HUES6 (cell line): Measurements from ENCODE around the gene TUBA4B.

Experiments used
- H3K27ac ChIP-seq: 2 replicates; pipeline ENCODE4 v1.7.0; 2013; ENCODE audit warnings: low read depth, mild to moderate bottlenecking, low read length, inconsistent platforms
- H3K27me3 ChIP-seq: 2 replicates; pipeline ENCODE4 v1.6.1; 2013; ENCODE audit warnings: low read length; ENCODE audit not compliant: control insufficient read depth, insufficient read depth
- H3K36me3 ChIP-seq: 2 replicates; pipeline ENCODE4 v1.6.1; 2013; ENCODE audit warnings: low read length; ENCODE audit not compliant: control insufficient read depth, insufficient read depth
- H3K4me1 ChIP-seq: 2 replicates; pipeline ENCODE4 v1.6.1; 2013; ENCODE audit warnings: low read length; ENCODE audit not compliant: control insufficient read depth, insufficient read depth
- H3K4me3 ChIP-seq: 2 replicates; pipeline ENCODE4 v1.5.1; 2013; ENCODE audit warnings: low read depth, low read length
- H3K9ac ChIP-seq: one replicate; pipeline ENCODE4 v1.6.1; 2013; ENCODE audit warnings: mild to moderate bottlenecking, low read length
- H3K9me3 ChIP-seq: 2 replicates; pipeline ENCODE4 v1.6.1; 2013; ENCODE audit warnings: low read depth, low read length; ENCODE audit not compliant: control insufficient read depth, insufficient read depth

Gene TUBA4B

GRCh38 chr2:219287580-219288265 lies 34.7 kb downstream of the TUBA4B start:
- Histone ChIP-seq H3K27ac (no peak overlapping the region), H3K9me3 (no peaks in the 10 kb centered on the region), H3K4me3 (no peak overlapping the region), H3K27me3 (no peaks in the 10 kb centered on the region), H3K4me1 (peaks cover 11% of the 10 kb centered on the region), H3K9ac (no peak overlapping the region), H3K36me3 (peaks cover 15% of the 10 kb centered on the region)

- Histone ChIP-seq H3K27me3 (peaks cover 6% of the 10 kb centered on the region; the same call in 1 of the 2 replicates), H3K27ac (no peak overlapping the region), H3K36me3 (peaks cover 8% of the 10 kb centered on the region), H3K9ac (no peak overlapping the region), H3K9me3 (no peaks in the 10 kb centered on the region), H3K4me3 (no peak overlapping the region), H3K4me1 (peaks cover 15% of the 10 kb centered on the region)
Measured at GRCh38 chr2:219289195-219289536, 36.1 kb downstream of the TUBA4B start.

- Histone ChIP-seq H3K27me3 (peaks cover 7% of the 10 kb centered on the region; the same call in 1 of the 2 replicates), H3K9me3 (no peaks in the 10 kb centered on the region), H3K4me1 (peaks cover 16% of the 10 kb centered on the region), H3K4me3 (no peak overlapping the region), H3K36me3 (peaks cover 3% of the 10 kb centered on the region; the same call in 1 of the 2 replicates), H3K9ac (no peak overlapping the region), H3K27ac (no peak overlapping the region)
Measured at GRCh38 chr2:219289537-219290361, 36.7 kb downstream of the TUBA4B start.

DNA sequence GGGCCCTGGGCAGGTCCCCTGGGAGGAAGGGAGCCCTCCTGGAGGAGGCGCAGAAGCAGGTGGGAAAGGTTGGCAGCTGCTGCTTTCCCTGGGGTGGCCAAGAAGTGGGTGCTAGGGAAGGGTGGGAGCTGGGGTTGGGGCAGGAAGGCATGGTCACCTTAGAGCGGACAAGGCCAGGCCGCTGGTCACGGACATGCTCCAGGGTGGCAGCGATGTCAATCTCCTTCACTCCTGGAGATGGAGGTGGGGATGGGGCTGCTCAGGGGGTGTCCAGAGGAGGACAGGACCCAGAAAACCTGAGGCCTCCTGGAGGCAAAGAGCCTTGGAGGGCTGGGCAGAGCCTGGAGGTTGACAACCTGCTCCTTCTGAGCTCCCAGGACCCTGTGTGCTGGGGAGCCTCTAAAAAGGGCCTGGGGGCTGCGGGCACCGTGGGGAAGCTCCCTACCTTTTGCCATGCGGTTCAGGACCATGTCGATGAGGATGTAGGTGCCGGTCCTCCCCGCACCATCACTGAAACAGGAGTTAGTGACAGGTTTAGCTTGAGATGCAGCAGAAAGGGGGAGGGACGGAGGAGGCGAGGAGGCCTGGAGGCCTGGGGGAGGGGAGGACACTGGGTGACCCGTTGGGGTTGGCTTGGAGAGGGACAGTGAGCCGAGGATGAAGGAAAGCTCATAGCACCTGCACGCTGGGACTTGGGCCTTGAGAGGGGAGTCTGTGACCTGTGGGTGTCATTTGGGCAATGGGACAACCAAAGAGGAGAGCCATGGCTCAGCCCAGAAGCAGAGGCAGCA lies 37.5 kb downstream of the TUBA4B start:
- Histone ChIP-seq H3K27ac (no peak overlapping the region), H3K9me3 (no peaks in the 10 kb centered on the region), H3K4me3 (no peak overlapping the region), H3K4me1 (peaks cover 14% of the 10 kb centered on the region), H3K9ac (no peak overlapping the region), H3K36me3 (no peaks in the 10 kb centered on the region), H3K27me3 (peaks cover 13% of the 10 kb centered on the region)

DNA sequence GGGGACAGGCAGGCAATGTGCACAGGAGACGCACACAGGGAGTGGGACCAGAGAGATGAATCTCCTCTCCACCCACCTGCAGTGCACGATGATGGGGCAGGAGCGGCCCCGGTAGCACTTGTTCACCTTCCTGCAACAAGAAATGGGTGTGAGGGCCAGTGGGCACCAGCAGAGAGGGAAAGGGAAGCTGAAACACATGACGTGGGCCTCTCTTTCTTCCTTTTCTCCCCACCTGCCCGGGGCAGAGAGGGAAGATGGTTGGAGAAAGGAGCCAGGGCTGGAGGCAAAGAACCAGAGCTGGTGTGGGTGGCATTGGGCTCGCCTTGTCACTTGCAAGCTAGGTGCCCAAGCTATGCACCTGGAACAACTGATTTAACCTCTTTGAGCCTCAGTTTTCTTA lies 38.4 kb downstream of the TUBA4B start:
- no peaks in the 10 kb centered on the region for H3K36me3 ChIP-seq
- no peak overlapping the region for H3K4me3 ChIP-seq
- H3K9ac ChIP-seq = no peak overlapping the region
- no peaks in the 10 kb centered on the region for H3K9me3 ChIP-seq
- peaks cover 9% of the 10 kb centered on the region for H3K4me1 ChIP-seq
- peaks cover 20% of the 10 kb centered on the region for H3K27me3 ChIP-seq
- H3K27ac ChIP-seq = no peak overlapping the region

GRCh38 chr2:219291910-219292490 lies 39.0 kb downstream of the TUBA4B start:
- H3K36me3 ChIP-seq = no peaks in the 10 kb centered on the region
- no peak overlapping the region for H3K9ac ChIP-seq
- no peaks in the 10 kb centered on the region for H3K9me3 ChIP-seq
- no peak overlapping the region for H3K27ac ChIP-seq
- no peak overlapping the region for H3K4me3 ChIP-seq
- H3K4me1 ChIP-seq = peaks cover 5% of the 10 kb centered on the region; the same call in 1 of the 2 replicates
- peaks cover 20% of the 10 kb centered on the region for H3K27me3 ChIP-seq

GRCh38 chr2:219292616-219293015 lies 39.6 kb downstream of the TUBA4B start:
- H3K4me3 ChIP-seq = no peak overlapping the region
- no peak overlapping the region for H3K9ac ChIP-seq
- H3K27me3 ChIP-seq = peaks cover 20% of the 10 kb centered on the region
- no peak overlapping the region for H3K27ac ChIP-seq
- no peaks in the 10 kb centered on the region for H3K9me3 ChIP-seq
- no peaks in the 10 kb centered on the region for H3K36me3 ChIP-seq
- H3K4me1 ChIP-seq = peaks cover 5% of the 10 kb centered on the region; the same call in 1 of the 2 replicates

GRCh38 chr2:219293736-219294231 lies 40.7 kb downstream of the TUBA4B start:
- H3K4me3 ChIP-seq = peak overlapping the region; percentile 84
- H3K36me3 ChIP-seq = no peaks in the 10 kb centered on the region
- peaks cover 5% of the 10 kb centered on the region for H3K4me1 ChIP-seq
- H3K9ac ChIP-seq = no peak overlapping the region
- peaks cover 20% of the 10 kb centered on the region for H3K27me3 ChIP-seq
- no peak overlapping the region for H3K27ac ChIP-seq
- H3K9me3 ChIP-seq = no peaks in the 10 kb centered on the region

GRCh38 chr2:219294356-219295351 lies 41.6 kb downstream of the TUBA4B start:
- peak overlapping the region; percentile 84 for H3K4me3 ChIP-seq
- H3K9ac ChIP-seq = peak overlapping the region; percentile 84
- H3K4me1 ChIP-seq = peaks cover 8% of the 10 kb centered on the region
- peaks cover 29% of the 10 kb centered on the region for H3K27me3 ChIP-seq
- no peaks in the 10 kb centered on the region for H3K36me3 ChIP-seq
- H3K9me3 ChIP-seq = no peaks in the 10 kb centered on the region
- H3K27ac ChIP-seq = no peak overlapping the region

DNA sequence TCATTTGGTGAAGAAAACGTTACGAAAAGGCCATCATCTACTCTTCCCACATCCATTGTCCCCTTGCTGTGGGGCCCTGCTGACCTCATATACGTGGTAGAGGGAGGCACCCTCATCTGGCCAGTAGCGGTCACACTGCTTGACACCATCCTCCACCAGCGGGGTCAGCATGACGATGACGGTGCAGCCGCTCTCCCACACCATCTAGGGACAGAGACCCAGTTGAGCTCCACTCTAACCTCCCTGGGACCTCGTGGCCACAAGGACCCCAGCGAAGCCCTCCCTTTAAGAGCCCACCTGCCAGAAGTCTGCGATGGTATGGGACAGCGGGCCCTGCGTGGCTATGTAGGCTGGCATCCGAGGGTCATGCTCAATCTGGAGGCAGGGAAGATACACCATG lies 43.1 kb downstream of the TUBA4B start:
- Histone ChIP-seq H3K4me3 (no peak overlapping the region), H3K9me3 (no peaks in the 10 kb centered on the region), H3K27ac (no peak overlapping the region), H3K9ac (no peak overlapping the region), H3K36me3 (no peaks in the 10 kb centered on the region), H3K27me3 (peaks cover 44% of the 10 kb centered on the region), H3K4me1 (peaks cover 8% of the 10 kb centered on the region)
